GM23248 (cell line): ENCODE data around the gene CHST11.

Source experiments
- EZH2 ChIP-seq: fragments of 200-600 bp; sonication (generic); IDR thresholded peaks from 2 replicates; pipeline ENCODE4 v1.6.1; 2018; ENCODE audit warnings: antibody characterized with exemption, mild to moderate bottlenecking; ENCODE audit not compliant: insufficient read depth, poor library complexity, severe bottlenecking
- EZH2phosphoT487 ChIP-seq: fragments of 200-600 bp; sonication (generic); IDR thresholded peaks from 2 replicates; pipeline ENCODE4 v1.6.1; 2018; ENCODE audit warnings: antibody characterized with exemption, moderate library complexity, mild to moderate bottlenecking, low read depth; ENCODE audit not compliant: insufficient read depth

GRCh38 chr12:104419717-104420116 is 37.0 kb upstream of the CHST11 start:
- TF ChIP-seq EZH2phosphoT487: no peak
- no peak for TF ChIP-seq EZH2
